ENCODE data around the gene RAB12. TPM values are rescaled to one million over a fixed set of nuclear protein-coding genes. Genes with fewer than 3 reads are reported as not detected.

RAB12 gene
- total RNA-seq, 1 experiment from 2014 or later = 79.4 TPM

- DNase-seq = peak in 1 of 2 experiments; percentile 55
- no peaks in the 10 kb centered on the region for H3K9me2 ChIP-seq (ENCODE audit: insufficient read depth)
- intact Hi-C loops (cut with micrococcal nuclease; ENCODE audit: unreplicated experiment) = loop anchor here (5.0 to 10.0 kb wide), 2 partner anchors 39 to 1027 kb away; no protein-coding TSS in a partner anchor
- no peaks in the 10 kb centered on the region for H4K20me1 ChIP-seq (ENCODE audit: insufficient read depth)
- H3K4me2 ChIP-seq = no peak overlapping the region
- no peak overlapping the region for H2AFZ ChIP-seq
- no peaks in the 10 kb centered on the region; the same call in 1 of the 2 replicates for H3K4me1 ChIP-seq (replicated peaks; ENCODE audit: insufficient read depth)
- no peak overlapping the region for H3K27ac ChIP-seq
- TF ChIP-seq CTCF (conservative IDR thresholded peaks at IDR 0.05) (no peak), EZH2 (IDR thresholded peaks at IDR 0.05; ENCODE audit: low read depth) (no peak)
- no TSS peak for BruUV-seq (replicated peaks)
- POLR2A ChIA-PET (ENCODE audit: unreplicated experiment) = no interaction called here
- no peak overlapping the region for H3K4me3 ChIP-seq
- H3K27me3 ChIP-seq (ENCODE audit: insufficient read depth, low read depth) = no peaks in the 10 kb centered on the region
- H3K36me3 ChIP-seq (ENCODE audit: low read depth) = no peaks in the 10 kb centered on the region
- H3F3A ChIP-seq (ENCODE audit: insufficient read depth, low read depth) = peaks cover 6% of the 10 kb centered on the region; the same call in 1 of the 2 replicates
- H3K9me3 ChIP-seq (ENCODE audit: insufficient read depth, low read depth) = no peaks in the 10 kb centered on the region
- CTCF ChIA-PET = no interaction called here
- no peaks in the 10 kb centered on the region for H3K79me2 ChIP-seq (ENCODE audit: low read depth)
These were observed 48.7 kb downstream of the RAB12 start for GRCh38 chr18:8657873-8658470.

GRCh38 chr18:8658858-8659485 lies 49.7 kb downstream of the RAB12 start:
- Histone ChIP-seq H4K20me1 (ENCODE audit: insufficient read depth) (no peaks in the 10 kb centered on the region), H3K27ac (no peak overlapping the region), H3K9me2 (ENCODE audit: insufficient read depth) (no peaks in the 10 kb centered on the region), H3K4me1 (replicated peaks; ENCODE audit: insufficient read depth) (no peaks in the 10 kb centered on the region; the same call in 1 of the 2 replicates), H3K4me3 (no peak overlapping the region), H3K79me2 (ENCODE audit: low read depth) (no peaks in the 10 kb centered on the region), H3K9me3 (ENCODE audit: insufficient read depth, low read depth) (no peaks in the 10 kb centered on the region), H3K27me3 (ENCODE audit: insufficient read depth, low read depth) (no peaks in the 10 kb centered on the region), H3F3A (ENCODE audit: insufficient read depth, low read depth) (peaks cover 4% of the 10 kb centered on the region; the same call in 1 of the 2 replicates), H3K36me3 (ENCODE audit: low read depth) (no peaks in the 10 kb centered on the region), H3K4me2 (no peak overlapping the region), H2AFZ (no peak overlapping the region)
- ChIA-PET CTCF (interaction anchor here (0.6 kb wide), 2 partner anchors 26 to 69 kb away, joined by 3 to 8 read pairs; no protein-coding TSS in a partner anchor), POLR2A (ENCODE audit: unreplicated experiment) (no interaction called here)
- intact Hi-C loops (cut with micrococcal nuclease; ENCODE audit: unreplicated experiment) = loop anchor here (5.0 to 10.0 kb wide), 2 partner anchors 38 to 1026 kb away; no protein-coding TSS in a partner anchor
- TF ChIP-seq CTCF (conservative IDR thresholded peaks at IDR 0.05) = no peak
- TF ChIP-seq EZH2 (IDR thresholded peaks at IDR 0.05; ENCODE audit: low read depth) = no peak
- no peak for DNase-seq
- BruUV-seq (replicated peaks) = no TSS peak

GRCh38 chr18:8659609-8660242 lies 50.5 kb downstream of the RAB12 start:
- Histone ChIP-seq H3K36me3 (ENCODE audit: low read depth) (no peaks in the 10 kb centered on the region), H3K4me1 (replicated peaks; ENCODE audit: insufficient read depth) (peaks cover 2% of the 10 kb centered on the region; the same call in 1 of the 2 replicates), H3K79me2 (ENCODE audit: low read depth) (no peaks in the 10 kb centered on the region), H3K9me3 (ENCODE audit: insufficient read depth, low read depth) (no peaks in the 10 kb centered on the region), H3F3A (ENCODE audit: insufficient read depth, low read depth) (peaks cover under 1% of the 10 kb centered on the region; the same call in 1 of the 2 replicates), H3K9me2 (ENCODE audit: insufficient read depth) (no peaks in the 10 kb centered on the region), H3K27ac (no peak overlapping the region), H4K20me1 (ENCODE audit: insufficient read depth) (no peaks in the 10 kb centered on the region), H3K4me2 (no peak overlapping the region), H3K4me3 (no peak overlapping the region), H3K27me3 (ENCODE audit: insufficient read depth, low read depth) (no peaks in the 10 kb centered on the region), H2AFZ (no peak overlapping the region)
- CTCF ChIA-PET = no interaction called here
- TF ChIP-seq EZH2 (IDR thresholded peaks at IDR 0.05; ENCODE audit: low read depth) = no peak
- TF ChIP-seq CTCF (conservative IDR thresholded peaks at IDR 0.05) = no peak
- intact Hi-C loops (cut with micrococcal nuclease; ENCODE audit: unreplicated experiment) = loop anchor here (5.0 to 10.0 kb wide), 2 partner anchors 38 to 1025 kb away; no protein-coding TSS in a partner anchor
- no peak for DNase-seq
- POLR2A ChIA-PET (ENCODE audit: unreplicated experiment) = no interaction called here
- BruUV-seq (replicated peaks) = no TSS peak
